Left lung (tissue), 10 donors: ENCODE data around the gene PRR9. TPM values are rescaled to one million over a fixed set of nuclear protein-coding genes. Genes with fewer than 3 reads are reported as not detected.
A peak's percentile ranks its signal among the peaks of the same experiment; 100 is the strongest.
"Not testable (repeated sequence)": the region's sequence is repeated elsewhere in the genome, so short reads cannot be mapped to it uniquely, and the experiment has no call there.

Experiments used
- ATAC-seq: fragments of 200-7000 bp; cut with Tn5 transposase; one replicate; pipeline ENCODE4 v1.9.1; 2020; ENCODE audit warnings: moderate library complexity
- DNase-seq, 4 donors: peaks; one replicate each; pipeline ENCODE4 v3.0.0-alpha.2; 2013 to 2020
- H3K27ac ChIP-seq, 2 donors: fragments of 200-600 bp; sonication (generic) in 1 of 2; one replicate each; pipeline versions ENCODE4 v1.5.0 to v1.8.0; 2020 to 2021
- H3K27me3 ChIP-seq, 2 donors: fragments of 200-600 bp; sonication (generic) in 1 of 2; one replicate each; pipeline versions ENCODE4 v1.5.0 to v1.8.0; 2020 to 2021
- H3K36me3 ChIP-seq, 2 donors: fragments of 200-600 bp; sonication (generic) in 1 of 2; one replicate each; pipeline versions ENCODE4 v1.5.0 to v1.8.0; 2020 to 2021
- H3K4me1 ChIP-seq, 2 donors: fragments of 200-600 bp; one replicate each; pipeline ENCODE4 v1.8.0; 2021
- H3K4me3 ChIP-seq, 2 donors: fragments of 200-600 bp; sonication (generic) in 1 of 2; one replicate each; pipeline versions ENCODE4 v1.5.0 to v1.8.0; 2020 to 2021; ENCODE audit warnings: mild to moderate bottlenecking in 1 of 2
- H3K9me3 ChIP-seq, 2 donors: fragments of 200-600 bp; sonication (generic) in 1 of 2; one replicate each; pipeline versions ENCODE4 v1.5.0 to v1.8.0; 2020 to 2021
- intact Hi-C, 2 donors: fragments of 100-400 bp; cut with DNase I; formaldehyde crosslinking; loops; one replicate each; pipeline versions ENCODE4 v1.11.2 to v1.14.2; 2022
- polyA plus RNA-seq, 6 donors: library from polyadenylated mRNA; unstranded; fragments of 120-200 nt; gene quantifications; one replicate each; pipeline ENCODE4 v1.2.1, GENCODE V29; 2013; ENCODE audit not compliant: insufficient read length in 6 of 6
- total RNA-seq, 2 donors: library from RNA; stranded (reverse); fragmentation: NEBNext Ultra II Directional; extraction: Animal tissue kit (Norgen Biotek cat#: 25700); gene quantifications; one replicate each; pipeline ENCODE4 v1.2.1, GENCODE V29; 2021
- TF ChIP-seq, protein P1 (sequence below), 2 donors: fragments of 200-600 bp; sonication (generic) in 1 of 2; IDR thresholded peaks; one replicate each; pipeline versions ENCODE4 v1.5.0 to v1.8.0; 2021; ENCODE audit warnings: antibody characterized with exemption in 2 of 2
- donor health status: DM: no; HTN: yes; CAD: no.
- donor health status: DM: no; HTN: no; CAD: no.

The PRR9 gene
- total and polyA plus RNA-seq, 8 donors: not detected

DNA sequence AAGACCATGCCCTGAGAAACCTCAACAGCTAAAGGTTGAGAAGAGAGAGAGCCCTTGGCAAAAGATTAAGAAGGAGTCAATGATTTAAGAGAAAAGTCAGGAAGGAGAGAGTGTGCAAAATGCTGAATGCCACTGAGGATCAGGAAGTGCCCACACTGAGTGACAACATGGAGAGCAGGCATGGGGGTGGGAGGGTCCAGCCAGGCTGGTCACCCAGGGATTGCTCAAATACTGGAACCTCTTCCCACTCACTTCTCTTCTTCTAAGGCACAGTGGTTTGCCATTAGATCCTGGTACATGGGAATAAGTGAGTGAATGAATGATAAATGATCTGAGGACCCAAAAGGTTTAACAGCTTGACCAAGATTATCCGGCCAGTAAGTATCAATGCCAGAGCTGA lies 11.1 kb downstream of the PRR9 start:
- Histone ChIP-seq H3K27me3 (peaks cover 0 to 17% of the 10 kb centered on the region in 2 donors), H3K36me3 (no peaks in the 10 kb centered on the region), H3K4me1 (peaks cover 0 to 24% of the 10 kb centered on the region in 2 donors), H3K4me3 (no peak overlapping the region), H3K9me3 (no peaks in the 10 kb centered on the region), H3K27ac (no peak overlapping the region)
- intact Hi-C loops: no loop called here
- DNase-seq (no peak), ATAC-seq (no peak)
- TF ChIP-seq, protein P1, sequence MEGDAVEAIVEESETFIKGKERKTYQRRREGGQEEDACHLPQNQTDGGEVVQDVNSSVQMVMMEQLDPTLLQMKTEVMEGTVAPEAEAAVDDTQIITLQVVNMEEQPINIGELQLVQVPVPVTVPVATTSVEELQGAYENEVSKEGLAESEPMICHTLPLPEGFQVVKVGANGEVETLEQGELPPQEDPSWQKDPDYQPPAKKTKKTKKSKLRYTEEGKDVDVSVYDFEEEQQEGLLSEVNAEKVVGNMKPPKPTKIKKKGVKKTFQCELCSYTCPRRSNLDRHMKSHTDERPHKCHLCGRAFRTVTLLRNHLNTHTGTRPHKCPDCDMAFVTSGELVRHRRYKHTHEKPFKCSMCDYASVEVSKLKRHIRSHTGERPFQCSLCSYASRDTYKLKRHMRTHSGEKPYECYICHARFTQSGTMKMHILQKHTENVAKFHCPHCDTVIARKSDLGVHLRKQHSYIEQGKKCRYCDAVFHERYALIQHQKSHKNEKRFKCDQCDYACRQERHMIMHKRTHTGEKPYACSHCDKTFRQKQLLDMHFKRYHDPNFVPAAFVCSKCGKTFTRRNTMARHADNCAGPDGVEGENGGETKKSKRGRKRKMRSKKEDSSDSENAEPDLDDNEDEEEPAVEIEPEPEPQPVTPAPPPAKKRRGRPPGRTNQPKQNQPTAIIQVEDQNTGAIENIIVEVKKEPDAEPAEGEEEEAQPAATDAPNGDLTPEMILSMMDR (IDR thresholded peaks at IDR 0.05): no peak

- H3K4me1 ChIP-seq: peaks cover 0 to 24% of the 10 kb centered on the region in 2 donors
- H3K27ac ChIP-seq, H3K4me3 ChIP-seq, H3K36me3 ChIP-seq, H3K9me3 ChIP-seq, intact Hi-C loops, DNase-seq: not testable (repeated sequence)
- ATAC-seq: peak; percentile 85
- H3K27me3 ChIP-seq: peaks cover 0 to 11% of the 10 kb centered on the region in 2 donors
- TF ChIP-seq, protein P1 (IDR thresholded peaks at IDR 0.05): peak; percentile 37 to 50
Observed at GRCh38 chr1:153229076-153229829, 11.9 kb downstream of the PRR9 start.

- DNase-seq (no peak), ATAC-seq (peak; percentile 42)
- TF ChIP-seq, protein P1 (IDR thresholded peaks at IDR 0.05): no peak
- Histone ChIP-seq H3K36me3 (no peaks in the 10 kb centered on the region), H3K9me3 (no peaks in the 10 kb centered on the region), H3K4me3 (no peak overlapping the region), H3K27ac (peak overlapping the region in 1 of 2 donors; percentile 66), H3K27me3 (peaks cover 0 to 11% of the 10 kb centered on the region in 2 donors), H3K4me1 (peaks cover 0 to 24% of the 10 kb centered on the region in 2 donors)
- intact Hi-C loops: no loop called here
Observed at GRCh38 chr1:153231363-153231762, 14.0 kb downstream of the PRR9 start.

DNA sequence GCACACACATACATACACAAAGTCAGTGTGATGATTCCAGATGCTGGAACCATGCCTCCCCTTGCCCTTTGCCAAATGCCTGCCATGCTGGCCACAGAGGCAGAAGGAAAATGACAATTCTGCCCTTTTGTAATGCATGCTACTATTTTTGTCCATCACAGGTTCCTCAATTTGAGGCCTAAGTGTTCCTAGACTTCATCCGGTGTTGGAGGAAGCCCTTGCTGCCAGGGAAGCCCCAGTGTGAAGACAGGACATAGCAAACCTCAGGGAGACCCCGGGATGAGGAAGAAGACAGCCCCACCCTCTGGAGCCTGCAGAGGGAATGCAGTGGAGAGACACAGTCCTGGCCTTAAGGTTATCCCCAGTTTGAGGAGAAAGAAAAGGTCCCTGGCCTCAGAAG lies 14.4 kb downstream of the PRR9 start:
- H3K4me1 ChIP-seq: peaks cover 0 to 24% of the 10 kb centered on the region in 2 donors
- intact Hi-C loops: no loop called here
- ATAC-seq (peak; percentile 12), DNase-seq (no peak)
- no peak overlapping the region for H3K4me3 ChIP-seq
- peaks cover 0 to 11% of the 10 kb centered on the region in 2 donors for H3K27me3 ChIP-seq
- TF ChIP-seq, protein P1 (IDR thresholded peaks at IDR 0.05): no peak
- no peaks in the 10 kb centered on the region for H3K36me3 ChIP-seq
- H3K9me3 ChIP-seq: no peaks in the 10 kb centered on the region
- H3K27ac ChIP-seq: peak overlapping the region in 1 of 2 donors; percentile 66

GRCh38 chr1:153232553-153232952 lies 15.2 kb downstream of the PRR9 start:
- Histone ChIP-seq H3K9me3 (no peaks in the 10 kb centered on the region), H3K27ac (peak overlapping the region in 1 of 2 donors; percentile 66), H3K27me3 (peaks cover 0 to 11% of the 10 kb centered on the region in 2 donors), H3K36me3 (no peaks in the 10 kb centered on the region), H3K4me1 (peaks cover 0 to 24% of the 10 kb centered on the region in 2 donors), H3K4me3 (no peak overlapping the region)
- ATAC-seq (no peak), DNase-seq (no peak)
- TF ChIP-seq, protein P1 (IDR thresholded peaks at IDR 0.05): no peak
- intact Hi-C loops: no loop called here
